WI38 (cell line): ENCODE measurements around the gene APPL2.

Experiments used
- H3K4me3 ChIP-seq: 2 replicates; pipeline ENCODE4 v1.5.1; 2011; ENCODE audit warnings: low read depth, mild to moderate bottlenecking, control low read depth, low read length
- CTCF ChIP-seq: IDR thresholded peaks from 2 replicates; pipeline ENCODE4 v1.5.1; 2012; ENCODE audit warnings: low read depth, mild to moderate bottlenecking, control low read depth, low read length

APPL2 gene

GRCh38 chr12:105235281-105235731, 668 bp downstream of the APPL2 start:
- no peak for TF ChIP-seq CTCF
- peak overlapping the region; percentile 73 for H3K4me3 ChIP-seq

GRCh38 chr12:105234197-105234596, 1.8 kb downstream of the APPL2 start:
- peak overlapping the region; percentile 73 for H3K4me3 ChIP-seq

GRCh38 chr12:105233041-105233905, 2.7 kb downstream of the APPL2 start:
- no peak for TF ChIP-seq CTCF
- peak overlapping the region; percentile 73 for H3K4me3 ChIP-seq

More at GRCh38 chr12:105234197-105234596, 1.8 kb downstream of the APPL2 start:
- TF ChIP-seq CTCF = no peak

- TF ChIP-seq CTCF = no peak
- H3K4me3 ChIP-seq = no peak overlapping the region
Measured at GRCh38 chr12:105231396-105231795, 4.6 kb downstream of the APPL2 start.

GRCh38 chr12:105229371-105229770, 6.6 kb downstream of the APPL2 start:
- H3K4me3 ChIP-seq = no peak overlapping the region
- TF ChIP-seq CTCF = no peak

GRCh38 chr12:105228966-105229365, 7.0 kb downstream of the APPL2 start:
- H3K4me3 ChIP-seq = no peak overlapping the region
- TF ChIP-seq CTCF = no peak

- TF ChIP-seq CTCF = no peak
- no peak overlapping the region for H3K4me3 ChIP-seq
Measured at GRCh38 chr12:105228494-105228893, 7.5 kb downstream of the APPL2 start.
